GM13976 (cell line): ENCODE data around the gene ACOX1.
A peak's percentile ranks its signal among the peaks of the same experiment; 100 is the strongest.

ENCODE experiments used
- DNase-seq: peaks from one replicate; pipeline ENCODE4 v3.0.0; 2012; ENCODE audit warnings: low spot score
- in situ Hi-C: fragments of 300-500 bp; cut with MboI; formaldehyde crosslinking; loops from one replicate; pipeline ENCODE4 v1.12.0; 2022; ENCODE audit warnings: low sequenced_read_pairs, mixed read lengths, inconsistent platforms; ENCODE audit not compliant: unreplicated experiment
- TF ChIP-seq, protein P1 (sequence below): IDR thresholded peaks from 2 replicates; pipeline ENCODE4 v1.5.1; 2012; ENCODE audit warnings: borderline replicate concordance, mild to moderate bottlenecking; ENCODE audit not compliant: insufficient read depth; ENCODE audit errors: extremely low read depth, missing control alignments, control extremely low read depth

The ACOX1 gene

GRCh38 chr17:75904749-75905521 lies 74.0 kb downstream of the ACOX1 start, which contains the start of gene MRPL38:
Gene MRPL38, minus strand, starts transcription at chr17:75904884. Its CDS starts 9 bp downstream, at chr17:75904875.
- peak; percentile 99 for DNase-seq
- in situ Hi-C loops: loop anchor here (25.0 kb wide), 1 partner anchor 382 kb away; no protein-coding TSS in a partner anchor
- TF ChIP-seq, protein P1, sequence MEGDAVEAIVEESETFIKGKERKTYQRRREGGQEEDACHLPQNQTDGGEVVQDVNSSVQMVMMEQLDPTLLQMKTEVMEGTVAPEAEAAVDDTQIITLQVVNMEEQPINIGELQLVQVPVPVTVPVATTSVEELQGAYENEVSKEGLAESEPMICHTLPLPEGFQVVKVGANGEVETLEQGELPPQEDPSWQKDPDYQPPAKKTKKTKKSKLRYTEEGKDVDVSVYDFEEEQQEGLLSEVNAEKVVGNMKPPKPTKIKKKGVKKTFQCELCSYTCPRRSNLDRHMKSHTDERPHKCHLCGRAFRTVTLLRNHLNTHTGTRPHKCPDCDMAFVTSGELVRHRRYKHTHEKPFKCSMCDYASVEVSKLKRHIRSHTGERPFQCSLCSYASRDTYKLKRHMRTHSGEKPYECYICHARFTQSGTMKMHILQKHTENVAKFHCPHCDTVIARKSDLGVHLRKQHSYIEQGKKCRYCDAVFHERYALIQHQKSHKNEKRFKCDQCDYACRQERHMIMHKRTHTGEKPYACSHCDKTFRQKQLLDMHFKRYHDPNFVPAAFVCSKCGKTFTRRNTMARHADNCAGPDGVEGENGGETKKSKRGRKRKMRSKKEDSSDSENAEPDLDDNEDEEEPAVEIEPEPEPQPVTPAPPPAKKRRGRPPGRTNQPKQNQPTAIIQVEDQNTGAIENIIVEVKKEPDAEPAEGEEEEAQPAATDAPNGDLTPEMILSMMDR: peak; percentile 94

DNA sequence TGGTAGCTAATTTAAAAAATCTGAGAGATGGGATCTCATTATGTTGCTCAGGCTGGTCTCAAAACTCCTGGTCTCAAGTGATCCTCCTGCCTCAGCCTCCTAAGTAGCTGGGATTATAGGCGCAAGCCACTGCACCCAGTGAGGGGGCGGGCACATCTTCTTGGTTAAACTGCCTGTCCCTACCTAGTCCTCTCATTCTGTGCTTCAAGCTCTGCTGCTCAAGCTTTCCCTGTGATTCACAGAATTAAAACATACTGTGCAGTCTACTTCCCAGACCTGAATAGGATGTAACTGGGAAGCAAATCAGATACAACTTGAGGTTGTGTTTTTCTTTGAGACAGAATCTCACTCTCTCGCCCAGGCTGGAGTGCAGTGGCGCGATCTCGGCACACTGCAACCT lies 76.6 kb downstream of the ACOX1 start:
- DNase-seq: no peak
- in situ Hi-C loops: loop anchor here (25.0 kb wide), 1 partner anchor 385 kb away; no protein-coding TSS in a partner anchor
- TF ChIP-seq, protein P1: no peak

- in situ Hi-C loops: loop anchor here (25.0 kb wide), 1 partner anchor 386 kb away; no protein-coding TSS in a partner anchor
Observed at GRCh38 chr17:75901727-75902126, 77.2 kb downstream of the ACOX1 start.

DNA sequence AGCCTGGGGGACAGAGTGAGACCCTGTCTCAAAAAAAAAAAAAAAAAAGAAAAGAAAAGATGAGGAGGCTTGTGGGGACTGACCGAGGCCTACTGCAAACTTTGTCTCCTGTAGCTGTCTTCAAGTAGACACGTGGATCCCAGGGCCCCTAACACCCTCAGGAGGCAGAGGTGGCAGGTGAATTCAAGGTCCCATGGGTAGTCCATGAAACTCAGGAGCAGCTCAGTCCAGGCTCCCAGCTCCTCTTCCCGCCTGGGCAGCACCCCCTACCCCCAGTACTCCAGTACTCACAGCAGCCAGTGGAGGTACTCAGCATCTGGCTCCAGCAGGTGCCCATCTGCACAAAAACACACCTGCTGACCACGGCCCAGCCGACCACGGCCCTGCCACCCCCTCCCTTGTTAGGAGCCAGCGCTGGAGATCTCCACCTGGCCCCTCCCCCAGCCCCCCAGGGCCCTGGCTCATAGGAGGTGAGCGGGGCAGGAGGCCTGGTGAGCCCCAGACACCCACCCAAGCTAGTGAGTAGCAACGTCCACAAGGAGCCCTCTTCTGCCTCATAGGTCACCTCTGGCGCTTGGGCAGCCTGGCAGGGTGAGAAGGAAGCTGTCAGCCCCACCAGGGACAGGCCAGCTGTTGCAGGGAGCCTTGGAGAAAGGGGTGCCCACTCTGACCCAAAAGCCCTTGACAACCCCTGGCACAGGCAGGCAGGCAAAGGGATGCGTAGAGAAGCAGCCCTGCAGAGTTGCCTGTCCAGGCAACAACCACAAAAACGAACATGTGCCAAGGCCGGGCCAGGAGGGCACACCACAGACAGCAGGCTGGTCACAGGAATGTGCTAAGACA lies 78.1 kb downstream of the ACOX1 start:
- DNase-seq: no peak
- TF ChIP-seq, protein P1: no peak
- in situ Hi-C loops: loop anchor here (25.0 kb wide), 1 partner anchor 386 kb away; no protein-coding TSS in a partner anchor

More at GRCh38 chr17:75901727-75902126, 77.2 kb downstream of the ACOX1 start:
- TF ChIP-seq, protein P1: no peak
- DNase-seq: no peak

DNA sequence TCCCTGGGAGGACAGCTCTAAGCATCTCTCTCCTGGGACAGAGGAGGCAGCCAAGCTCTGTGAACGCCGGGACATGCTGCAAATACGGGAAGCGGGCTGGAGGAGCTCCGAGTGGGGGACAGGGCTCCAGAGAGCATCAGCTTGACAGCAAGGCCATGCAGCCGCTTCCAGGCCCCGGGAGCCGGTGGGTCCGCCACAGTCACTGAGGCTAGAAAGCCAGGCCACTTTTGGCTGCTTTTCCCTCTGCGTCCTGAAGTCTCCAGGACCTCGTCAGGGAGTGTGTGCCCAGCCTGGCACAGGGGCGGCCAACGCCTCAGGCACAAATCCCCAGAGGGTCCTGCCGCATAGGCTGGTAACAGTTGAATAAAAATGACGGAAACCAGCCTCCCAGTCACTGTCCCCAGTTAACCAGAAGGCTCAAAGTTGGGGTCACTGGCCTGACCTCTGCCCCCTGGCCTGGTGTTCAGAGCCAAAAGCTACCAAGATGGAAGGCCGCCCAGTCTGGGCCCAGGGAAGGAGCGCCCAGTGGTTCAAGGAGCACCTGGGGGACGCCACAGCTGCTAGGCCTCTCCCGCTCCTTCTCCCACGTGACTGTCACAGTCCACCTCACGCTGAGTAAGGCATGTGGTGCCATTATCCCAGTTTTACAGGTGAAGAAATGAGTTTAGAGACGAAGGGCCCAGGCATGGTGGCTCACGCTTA lies 79.0 kb downstream of the ACOX1 start:
- no peak for DNase-seq
- in situ Hi-C loops: loop anchor here (25.0 kb wide), 1 partner anchor 387 kb away; no protein-coding TSS in a partner anchor
- TF ChIP-seq, protein P1: no peak

GRCh38 chr17:75899353-75899752 lies 79.6 kb downstream of the ACOX1 start:
- in situ Hi-C loops: no loop called here
- DNase-seq: no peak
- TF ChIP-seq, protein P1: no peak
